Measurements from ENCODE around the gene NCAM1.

DNA sequence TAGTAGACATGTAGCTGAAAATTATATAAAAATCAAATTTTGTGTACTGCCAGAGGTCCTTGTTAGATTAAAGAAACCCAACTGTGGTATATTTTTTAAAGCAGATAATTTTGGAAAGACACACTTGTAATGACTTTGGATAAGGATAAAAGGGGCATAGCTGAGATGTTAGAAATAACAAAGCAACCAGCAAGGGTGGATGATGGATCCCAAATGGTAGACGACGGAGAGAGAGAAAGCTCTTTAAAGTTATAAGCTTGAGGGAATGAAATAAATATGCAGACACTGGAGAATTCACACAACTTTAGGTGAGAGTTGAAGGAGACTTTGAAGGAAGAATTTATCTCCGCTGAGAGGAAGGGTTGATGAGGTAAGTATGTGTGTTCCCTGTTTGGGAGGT, 10.6 kb downstream of the NCAM1 start:
- TF ChIP-seq, protein P1, sequence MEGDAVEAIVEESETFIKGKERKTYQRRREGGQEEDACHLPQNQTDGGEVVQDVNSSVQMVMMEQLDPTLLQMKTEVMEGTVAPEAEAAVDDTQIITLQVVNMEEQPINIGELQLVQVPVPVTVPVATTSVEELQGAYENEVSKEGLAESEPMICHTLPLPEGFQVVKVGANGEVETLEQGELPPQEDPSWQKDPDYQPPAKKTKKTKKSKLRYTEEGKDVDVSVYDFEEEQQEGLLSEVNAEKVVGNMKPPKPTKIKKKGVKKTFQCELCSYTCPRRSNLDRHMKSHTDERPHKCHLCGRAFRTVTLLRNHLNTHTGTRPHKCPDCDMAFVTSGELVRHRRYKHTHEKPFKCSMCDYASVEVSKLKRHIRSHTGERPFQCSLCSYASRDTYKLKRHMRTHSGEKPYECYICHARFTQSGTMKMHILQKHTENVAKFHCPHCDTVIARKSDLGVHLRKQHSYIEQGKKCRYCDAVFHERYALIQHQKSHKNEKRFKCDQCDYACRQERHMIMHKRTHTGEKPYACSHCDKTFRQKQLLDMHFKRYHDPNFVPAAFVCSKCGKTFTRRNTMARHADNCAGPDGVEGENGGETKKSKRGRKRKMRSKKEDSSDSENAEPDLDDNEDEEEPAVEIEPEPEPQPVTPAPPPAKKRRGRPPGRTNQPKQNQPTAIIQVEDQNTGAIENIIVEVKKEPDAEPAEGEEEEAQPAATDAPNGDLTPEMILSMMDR (tag by site-specific recombination; IDR thresholded peaks at IDR 0.05): no peak
- no peak for TF ChIP-seq IKZF3 (tag by site-specific recombination; IDR thresholded peaks at IDR 0.05)

Data from HEK293 (cell line).